DMS114 treated with DMSO at 0.1 percent for 48 hours (cell line): Measurements from ENCODE around the gene SLC6A17.

Source experiments
- DNase-seq: peaks from one replicate; lab custom pipeline; 2025; ENCODE audit not compliant: unreplicated experiment; lab: John Stamatoyannopoulos, UW

SLC6A17 gene

GRCh38 chr1:110150330-110151174, at the start of gene SLC6A17:
Gene SLC6A17, plus strand, starts transcription at chr1:110150494. Its CDS starts 16,436 bp downstream, at chr1:110166930.
- peak; percentile 59 for DNase-seq

- DNase-seq: no peak
Observed at GRCh38 chr1:110102081-110102480, 48.2 kb upstream of the SLC6A17 start.

DNA sequence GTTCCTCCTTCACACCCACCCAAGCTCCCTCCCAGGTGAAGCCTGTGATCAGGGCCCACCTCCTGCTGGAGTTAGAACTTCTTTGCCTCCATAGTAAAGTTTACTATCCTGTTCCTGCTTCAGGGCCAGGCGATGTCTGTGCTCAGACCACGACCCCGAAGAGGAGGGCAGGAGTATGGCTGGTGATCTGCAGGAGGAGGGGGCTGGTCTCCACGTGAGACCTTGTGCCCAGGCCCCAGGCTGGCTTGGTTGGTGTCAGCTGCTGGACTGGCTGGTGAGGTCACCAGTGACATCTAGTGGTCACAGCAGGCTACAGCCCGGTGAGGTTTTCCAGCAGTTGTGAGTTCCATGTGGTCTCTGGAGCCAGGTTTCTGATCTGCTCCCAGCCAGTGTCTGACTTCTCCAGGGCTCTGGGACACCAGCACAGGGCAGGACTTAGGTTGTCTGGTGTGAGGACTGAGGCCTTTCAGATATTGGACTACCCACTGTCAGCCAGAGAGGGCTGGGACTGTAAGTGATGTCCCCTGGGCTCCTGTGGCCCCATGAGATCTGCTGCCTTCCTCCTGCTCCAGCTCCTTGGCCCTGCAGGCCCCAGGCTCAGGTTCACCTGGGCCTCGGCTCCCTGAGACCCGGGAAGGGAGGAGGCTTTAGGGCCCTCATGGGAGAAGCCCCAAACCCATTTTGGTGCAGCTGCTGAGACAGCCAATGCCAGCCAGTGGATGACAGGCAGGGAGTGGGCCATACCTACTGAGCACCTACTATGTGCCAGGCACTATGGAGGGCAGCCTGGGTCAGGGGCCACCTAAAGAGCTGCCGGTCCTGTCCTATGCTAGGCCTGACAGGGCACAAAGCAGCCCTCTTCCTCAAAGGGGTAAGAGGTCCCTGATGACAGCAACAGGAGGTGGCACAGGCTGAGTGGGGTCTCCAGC, 44.0 kb upstream of the SLC6A17 start:
- peak; percentile 62 for DNase-seq

DNA sequence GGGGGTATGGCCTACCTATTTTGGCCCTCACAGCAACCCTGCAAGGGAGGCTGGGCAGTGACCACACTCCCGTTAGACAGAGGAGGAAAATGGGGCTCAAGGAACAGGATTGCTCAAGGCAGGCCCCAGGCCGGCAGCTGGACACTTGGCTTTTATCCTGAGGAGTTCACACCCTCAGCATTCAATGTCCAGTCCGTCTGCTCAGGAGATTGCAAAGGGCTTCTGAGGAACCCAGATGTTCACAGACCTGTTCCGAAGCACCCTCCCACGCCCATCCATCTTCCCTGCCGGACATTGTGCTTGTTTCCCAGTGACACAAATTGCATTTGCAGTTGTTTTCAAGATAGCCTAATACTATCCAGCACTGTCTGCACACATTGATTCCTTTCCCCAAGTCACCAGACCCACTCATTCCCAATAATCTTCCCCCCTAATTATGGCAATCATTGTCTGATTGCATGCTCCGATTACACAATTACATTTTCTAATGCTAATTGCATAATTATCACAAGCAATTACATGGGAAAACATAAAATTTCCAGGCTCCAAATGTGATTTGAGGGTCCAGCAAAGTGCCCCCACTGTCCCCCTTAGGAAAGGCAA, 42.3 kb upstream of the SLC6A17 start:
- no peak for DNase-seq

DNA sequence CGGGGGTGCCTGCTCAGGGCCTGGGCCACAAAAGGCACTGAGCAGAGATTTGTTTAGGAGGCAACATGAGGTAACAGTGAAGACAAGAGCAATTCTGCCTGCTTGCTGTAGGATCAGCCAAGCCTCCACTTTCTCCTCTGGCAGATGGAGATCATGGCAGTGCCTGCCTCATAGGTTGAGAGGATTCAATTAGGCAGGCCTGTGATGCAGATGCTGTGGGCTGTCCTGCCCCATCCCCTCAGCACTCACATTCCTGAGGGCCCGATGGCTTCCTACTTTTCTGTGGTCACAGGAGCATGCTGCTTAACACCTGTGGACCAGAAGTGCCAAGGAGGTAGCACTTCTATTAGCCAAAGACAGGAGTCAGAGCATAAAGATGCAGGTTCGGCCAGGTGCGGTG, 39.2 kb upstream of the SLC6A17 start:
- DNase-seq: no peak

GRCh38 chr1:110112143-110112542, 38.2 kb upstream of the SLC6A17 start, which contains the start of gene UBL4B:
Gene UBL4B, plus strand, starts transcription at chr1:110112443. Its CDS starts 92 bp downstream, at chr1:110112535.
- no peak for DNase-seq

DNA sequence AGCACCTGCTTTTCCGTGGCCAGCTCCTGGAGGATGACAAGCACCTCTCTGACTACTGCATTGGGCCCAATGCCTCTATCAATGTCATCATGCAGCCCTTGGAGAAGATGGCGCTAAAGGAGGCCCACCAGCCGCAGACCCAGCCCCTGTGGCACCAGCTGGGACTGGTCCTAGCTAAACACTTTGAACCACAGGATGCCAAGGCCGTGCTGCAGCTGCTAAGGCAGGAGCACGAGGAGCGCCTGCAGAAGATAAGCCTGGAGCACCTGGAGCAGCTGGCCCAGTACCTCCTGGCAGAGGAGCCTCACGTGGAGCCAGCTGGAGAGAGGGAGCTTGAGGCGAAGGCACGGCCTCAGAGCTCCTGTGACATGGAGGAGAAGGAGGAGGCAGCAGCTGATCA, 37.6 kb upstream of the SLC6A17 start:
- DNase-seq: no peak

DNA sequence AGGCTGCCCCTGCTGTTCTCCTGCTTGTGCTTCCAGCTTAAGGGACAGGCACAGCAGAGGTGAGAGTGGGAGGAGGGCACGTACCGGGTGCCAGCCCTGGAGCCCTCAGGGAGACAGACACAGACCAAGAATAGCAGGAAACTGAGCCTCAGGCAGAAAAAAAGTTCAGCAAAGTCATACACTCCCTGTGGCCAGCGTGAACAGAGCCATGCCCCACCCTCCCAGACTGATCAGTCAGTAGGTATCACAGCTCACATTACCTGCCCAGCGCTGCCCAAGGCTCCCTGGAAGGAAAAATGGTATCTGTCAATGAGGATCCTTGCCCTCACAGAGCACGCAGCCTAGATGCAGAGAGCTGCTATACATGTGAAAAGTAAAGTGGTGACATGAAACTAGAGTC, 36.7 kb upstream of the SLC6A17 start:
- DNase-seq: no peak

GRCh38 chr1:110114173-110114572, 36.1 kb upstream of the SLC6A17 start:
- no peak for DNase-seq

GRCh38 chr1:110114784-110115183, 35.5 kb upstream of the SLC6A17 start:
- DNase-seq: no peak

GRCh38 chr1:110118636-110119396, 31.5 kb upstream of the SLC6A17 start:
- no peak for DNase-seq

DNA sequence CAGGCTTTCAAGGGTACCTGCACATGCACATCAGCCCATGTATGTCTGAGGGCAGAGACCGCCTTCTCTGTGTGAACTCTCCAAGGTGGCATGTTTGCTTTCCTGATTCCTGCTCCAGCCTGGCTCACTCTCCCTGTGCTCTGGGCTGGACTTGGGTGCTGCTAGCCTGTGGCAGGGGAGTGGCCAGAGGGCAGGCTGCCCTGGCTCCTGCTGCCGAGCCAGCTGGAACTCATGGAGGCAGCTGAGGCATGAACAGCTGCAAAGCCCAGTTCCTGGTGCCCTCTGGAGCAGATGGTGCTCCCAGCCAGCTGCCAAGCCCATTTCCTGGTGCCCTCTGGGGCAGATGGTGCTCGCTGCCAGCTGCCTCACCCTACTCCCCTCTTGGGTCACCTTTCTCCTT, 30.5 kb upstream of the SLC6A17 start:
- DNase-seq: no peak

DNA sequence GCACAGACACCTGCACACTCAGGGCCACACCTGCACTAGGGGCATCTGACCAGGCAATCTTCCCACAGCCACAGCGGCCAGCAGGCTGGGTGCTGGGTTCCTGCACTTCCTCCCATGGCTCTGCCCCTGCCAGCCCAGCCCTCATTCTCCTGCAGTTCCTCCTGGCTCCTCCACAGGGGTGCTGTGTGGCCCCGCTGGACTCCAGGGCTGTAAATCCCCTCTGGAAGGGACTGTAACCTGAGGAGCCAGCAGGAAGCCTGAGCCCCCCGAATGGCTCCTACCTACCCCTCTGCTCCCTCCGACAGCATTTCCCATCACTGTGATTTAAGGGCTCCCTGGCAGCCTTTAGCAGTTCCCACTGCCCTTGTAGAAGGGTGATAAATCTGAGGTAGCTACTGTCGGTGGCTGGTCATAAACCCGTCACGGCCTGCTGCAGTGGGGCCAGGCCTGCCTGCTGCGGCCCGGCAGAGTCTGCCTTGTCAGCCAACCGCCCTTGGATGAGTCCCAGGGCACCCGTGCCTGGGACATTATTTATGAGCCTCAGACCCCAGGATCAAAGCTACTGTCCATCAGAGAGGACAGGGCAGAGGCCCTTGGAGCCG, 29.2 kb upstream of the SLC6A17 start:
- no peak for DNase-seq

- DNase-seq: no peak
Observed at GRCh38 chr1:110123224-110123623, 27.1 kb upstream of the SLC6A17 start.

DNA sequence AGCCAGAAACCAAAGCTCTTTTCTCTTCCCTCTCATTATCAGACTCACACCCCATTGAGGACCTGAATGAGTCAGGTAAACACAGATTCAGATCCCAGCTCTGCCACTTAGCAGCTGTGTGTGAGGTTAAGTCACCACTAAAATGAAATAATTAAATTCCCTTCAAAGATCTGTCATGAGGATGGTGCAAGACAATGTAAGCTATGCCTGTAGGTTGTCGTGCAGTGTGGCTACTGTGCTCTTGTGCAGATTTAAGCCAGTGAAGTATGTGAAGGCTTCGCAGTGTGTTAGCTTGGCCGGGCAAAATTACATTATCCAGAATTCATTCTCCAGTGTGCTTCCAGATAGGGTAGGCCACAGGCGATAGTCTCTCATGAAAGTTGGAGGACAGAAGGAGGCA, 24.5 kb upstream of the SLC6A17 start:
- DNase-seq: no peak

GRCh38 chr1:110130113-110130591, 20.1 kb upstream of the SLC6A17 start:
- no peak for DNase-seq

- no peak for DNase-seq
Observed at GRCh38 chr1:110130989-110131388, 19.3 kb upstream of the SLC6A17 start.

DNA sequence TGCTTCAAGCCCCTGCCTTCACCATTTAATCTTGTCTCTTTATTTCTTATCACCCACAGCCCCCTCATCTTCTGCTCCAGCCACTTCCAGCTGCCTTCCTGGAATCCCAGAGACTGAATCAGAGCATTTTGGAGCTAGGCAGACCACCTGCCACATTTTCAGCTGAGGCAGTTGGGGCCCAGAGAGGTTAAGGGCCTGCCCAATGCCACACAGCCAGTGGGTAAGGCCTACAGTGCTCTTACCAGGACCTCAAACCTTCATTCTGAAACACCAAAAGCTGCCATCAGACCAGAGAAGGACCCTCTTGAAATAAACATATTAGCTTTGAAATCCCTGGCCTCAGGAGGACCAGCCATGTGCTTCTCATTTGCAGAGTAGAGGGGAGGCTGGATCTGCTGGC, 17.6 kb upstream of the SLC6A17 start:
- DNase-seq: no peak

DNA sequence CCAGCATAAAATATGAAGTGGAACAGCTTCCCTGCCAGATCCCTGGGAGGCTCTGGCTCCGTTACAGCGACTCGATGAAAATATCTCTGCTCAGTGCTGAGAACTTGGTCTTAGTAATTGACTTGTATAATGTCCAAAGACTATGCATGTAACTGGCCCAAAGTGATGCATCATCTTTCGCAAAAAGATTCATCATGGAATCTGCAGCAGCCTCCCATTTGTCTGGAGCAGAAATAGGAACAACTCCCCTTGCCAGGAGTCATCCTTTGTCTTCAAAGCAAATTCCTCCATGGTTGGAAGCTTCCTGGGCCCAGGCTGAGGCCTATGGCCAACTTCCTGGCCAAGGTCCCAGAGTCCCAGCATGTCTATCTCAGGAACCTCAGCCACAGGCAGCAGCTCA, 16.9 kb upstream of the SLC6A17 start:
- DNase-seq: no peak

DNA sequence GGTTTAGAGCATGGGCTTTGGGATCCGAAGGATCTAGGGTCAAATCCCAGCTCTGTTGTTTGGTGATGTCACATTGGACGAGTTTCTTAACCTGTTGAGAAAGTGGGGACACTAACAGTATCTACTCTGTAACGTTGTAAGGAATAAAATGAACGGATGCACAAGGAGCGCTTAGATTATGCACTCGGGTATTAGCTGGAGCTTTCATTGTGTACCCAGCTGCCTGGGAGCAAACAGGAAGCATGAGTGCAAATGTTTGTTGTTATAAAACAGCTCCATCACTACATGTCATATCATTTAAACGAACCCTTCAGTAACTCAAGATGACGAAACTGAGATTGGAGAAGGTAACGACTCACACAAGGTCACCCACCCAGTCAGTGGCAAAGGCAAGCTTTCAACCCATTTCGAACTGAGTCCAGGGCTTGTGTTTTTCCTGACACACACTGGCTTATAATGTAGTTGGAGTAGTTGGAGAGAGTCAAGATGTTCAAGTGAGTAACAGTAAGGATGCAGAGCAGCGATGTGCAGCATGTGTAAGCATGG, 16.2 kb upstream of the SLC6A17 start:
- no peak for DNase-seq
